Renal pelvis (tissue), 4 donors: Measurements from ENCODE around the gene SYT1. TPM values are rescaled to one million over a fixed set of nuclear protein-coding genes. Genes with fewer than 3 reads are reported as not detected.
A peak's percentile ranks its signal among the peaks of the same experiment; 100 is the strongest.
"Not testable (repeated sequence)": the region's sequence is repeated elsewhere in the genome, so short reads cannot be mapped to it uniquely, and the experiment has no call there.

Source experiments
- DNase-seq: peaks from one replicate; pipeline ENCODE4 v3.0.0-alpha.2; 2013
- polyA plus RNA-seq, 3 donors: library from polyadenylated mRNA; unstranded; fragments of 120-200 nt; gene quantifications; one replicate each; pipeline ENCODE4 v1.2.1, GENCODE V29; 2013; ENCODE audit not compliant: insufficient read length in 3 of 3

The SYT1 gene
- polyA plus RNA-seq, 3 donors = 16.4 to 19.0 (median 17.3) TPM

GRCh38 chr12:78963439-78964227 lies 99.1 kb downstream of the SYT1 start:
- DNase-seq = no peak

GRCh38 chr12:78964521-78964920 lies 99.9 kb downstream of the SYT1 start:
- DNase-seq = no peak

GRCh38 chr12:78966062-78966461 lies 101.5 kb downstream of the SYT1 start:
- no peak for DNase-seq

- DNase-seq = no peak
Measured at GRCh38 chr12:78966926-78967325, 102.4 kb downstream of the SYT1 start.

DNA sequence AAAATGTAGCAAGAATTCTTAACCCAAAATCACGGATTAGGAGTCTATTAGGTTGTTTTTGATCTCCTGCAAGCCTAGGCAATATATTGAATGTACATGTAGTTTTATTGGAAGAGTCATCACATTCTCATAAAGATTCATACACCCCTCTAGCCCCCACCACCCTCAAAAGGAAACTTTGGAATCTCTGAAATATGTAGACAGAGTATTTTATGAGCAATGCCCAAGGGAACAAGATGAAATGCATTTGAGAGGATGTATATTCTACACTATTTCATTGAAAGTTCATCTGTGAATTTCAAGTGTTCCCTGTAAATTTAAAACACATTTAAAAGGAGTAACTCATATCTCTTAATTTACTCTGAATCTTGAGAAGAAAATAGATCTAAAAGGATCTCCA lies 103.7 kb downstream of the SYT1 start:
- DNase-seq = no peak

DNA sequence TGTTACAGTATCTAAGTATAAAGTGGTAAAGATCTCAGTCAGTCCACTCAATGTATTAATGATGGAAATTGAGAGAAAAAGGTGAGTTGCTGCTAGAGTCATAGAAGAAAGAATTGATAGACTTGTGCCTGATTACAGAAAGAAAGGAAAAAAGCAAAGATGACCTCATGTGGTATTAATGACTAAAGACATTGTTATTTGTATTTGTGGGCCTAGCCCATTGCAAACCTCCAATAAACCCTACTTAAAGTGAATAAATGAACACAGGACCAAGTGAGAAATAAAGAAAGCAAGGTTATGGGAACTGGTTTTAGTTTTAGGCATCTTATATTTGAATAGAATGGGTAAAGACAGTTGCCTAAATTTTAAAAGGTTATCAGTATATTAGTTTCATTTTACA lies 105.5 kb downstream of the SYT1 start:
- DNase-seq = no peak

DNA sequence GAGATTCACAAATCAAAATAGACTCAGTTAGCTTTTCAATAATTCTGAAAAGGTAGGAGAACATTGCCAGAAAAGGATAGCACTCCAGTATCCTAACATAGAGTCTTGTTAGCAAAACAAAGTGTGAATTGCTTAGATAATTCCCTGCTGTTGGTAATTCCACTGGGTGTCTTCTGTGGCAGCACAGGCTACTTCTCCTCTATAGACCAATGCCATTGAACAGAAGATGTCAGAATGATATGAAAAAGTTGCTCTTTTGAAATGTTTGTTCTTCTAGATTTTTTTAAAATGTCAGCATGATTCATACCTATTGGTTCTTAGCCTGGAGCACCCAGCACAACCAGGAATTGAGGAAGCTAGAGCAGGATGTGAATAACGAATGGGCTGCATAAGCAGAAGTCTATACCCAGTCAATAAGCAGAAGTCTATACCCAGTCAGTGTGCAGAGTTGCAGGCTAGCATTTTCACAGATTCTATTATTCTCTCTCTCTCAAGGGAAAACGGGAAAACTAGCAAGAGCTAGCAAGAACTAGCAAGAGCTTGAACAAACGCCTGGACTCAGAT lies 112.8 kb downstream of the SYT1 start:
- no peak for DNase-seq

DNA sequence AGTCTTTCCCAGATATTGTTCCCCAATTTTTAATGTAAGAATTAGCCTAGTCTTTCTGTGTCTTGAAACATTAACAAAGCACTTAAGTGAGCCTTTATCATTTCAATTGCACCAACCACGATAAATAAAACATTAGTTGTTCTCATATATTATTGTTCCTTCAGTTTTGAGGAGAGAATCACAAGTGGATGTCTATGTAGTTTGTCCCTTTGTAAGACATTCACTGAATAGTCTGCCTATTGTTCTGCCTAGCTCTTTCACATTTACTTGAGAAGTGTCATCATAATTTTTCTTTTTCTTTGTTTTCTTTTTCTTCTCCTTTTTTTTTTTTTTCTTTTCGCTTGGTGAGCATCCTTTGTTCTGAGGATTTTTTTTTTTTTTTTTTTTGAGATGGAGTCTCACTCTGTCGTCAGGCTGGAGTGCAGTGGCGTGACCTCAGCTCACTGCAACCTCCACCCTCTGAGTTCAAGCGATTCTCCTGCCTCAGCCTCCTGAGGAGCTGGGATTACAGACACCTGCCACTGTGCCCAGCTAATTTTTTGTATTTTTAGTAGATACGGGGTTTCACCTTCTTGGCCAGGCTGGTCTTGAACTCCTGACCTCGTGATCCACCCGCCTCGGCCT lies 129.7 kb downstream of the SYT1 start:
- DNase-seq = no peak

- DNase-seq = no peak
Measured at GRCh38 chr12:79000501-79000900, 135.9 kb downstream of the SYT1 start.

GRCh38 chr12:79001404-79001803 lies 136.8 kb downstream of the SYT1 start:
- no peak for DNase-seq

DNA sequence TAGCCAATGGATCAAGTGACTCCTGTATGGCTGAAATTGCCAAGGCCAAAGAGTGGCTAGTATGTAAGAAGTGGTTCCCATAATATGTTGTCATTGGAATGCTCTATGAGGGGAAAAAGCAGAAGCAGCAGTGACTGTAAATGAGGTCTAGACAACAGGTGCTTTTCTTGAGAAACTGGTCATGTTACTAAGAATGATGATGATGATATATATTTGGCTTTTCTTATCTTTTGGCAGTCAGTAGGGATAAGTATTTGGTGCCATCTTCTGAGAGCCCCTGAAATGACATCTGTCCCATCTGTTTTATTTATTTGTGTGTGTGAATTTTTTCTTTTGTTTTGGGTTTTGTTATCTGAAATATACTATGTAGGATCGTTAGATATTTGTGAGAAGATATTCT lies 141.7 kb downstream of the SYT1 start:
- no peak for DNase-seq

DNA sequence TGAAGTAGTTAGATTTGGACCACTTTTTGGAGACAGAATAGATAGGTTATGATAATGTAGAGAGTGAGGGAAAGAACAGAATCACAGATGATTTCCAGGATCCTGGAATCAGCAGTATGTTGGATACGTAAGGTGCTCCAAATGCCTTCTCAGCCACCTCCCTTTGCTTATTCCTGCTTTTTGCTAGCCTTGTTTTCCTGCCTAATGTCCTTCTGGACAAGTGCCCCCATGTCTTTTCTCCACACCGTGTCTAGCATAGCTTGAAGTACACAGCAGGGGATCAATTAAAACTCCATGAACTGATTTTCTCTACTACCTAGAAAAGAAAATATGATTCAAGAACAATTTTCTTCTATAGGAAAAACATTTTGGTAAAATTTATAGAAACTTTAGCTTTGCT lies 144.0 kb downstream of the SYT1 start:
- no peak for DNase-seq

DNA sequence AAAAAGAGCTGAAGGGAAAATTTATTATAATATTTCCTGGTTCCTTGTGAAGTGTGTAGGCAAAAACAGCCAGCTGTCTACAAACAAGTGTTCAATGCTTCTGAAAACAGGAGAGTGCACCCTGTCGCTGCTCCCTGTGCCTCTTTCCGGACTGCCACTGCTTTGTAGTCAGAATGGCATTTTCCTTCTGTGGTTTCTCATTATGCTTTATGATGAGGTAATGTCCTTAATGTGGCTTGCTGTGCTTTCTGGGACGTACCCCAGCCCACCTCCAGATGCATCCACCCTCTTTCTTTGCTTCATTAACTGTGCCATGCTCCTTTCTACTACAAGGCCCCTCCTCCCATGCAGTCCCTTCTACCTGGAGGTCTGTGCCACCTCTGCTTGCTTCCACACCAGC lies 148.1 kb downstream of the SYT1 start:
- DNase-seq = no peak

DNA sequence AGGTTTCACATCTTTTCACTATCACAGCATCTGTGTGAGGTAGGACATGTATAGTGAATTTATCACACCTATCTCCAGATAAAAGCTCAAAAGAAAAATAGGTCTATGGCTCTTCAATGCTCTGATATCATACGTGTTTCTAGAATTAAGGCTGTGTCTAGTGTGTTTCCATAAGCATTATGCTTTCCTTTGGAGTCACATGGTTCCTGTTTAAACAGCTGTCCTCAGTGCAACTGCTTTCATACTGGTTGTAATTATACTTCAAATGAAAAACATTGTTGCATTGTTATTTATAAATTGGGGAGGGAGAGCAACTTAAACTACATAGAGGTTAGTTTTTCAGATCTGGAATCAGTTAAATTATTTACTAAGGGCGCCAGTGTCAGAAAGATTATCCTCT lies 151.6 kb downstream of the SYT1 start:
- peak; percentile 12 for DNase-seq

- no peak for DNase-seq
Measured at GRCh38 chr12:79019672-79020071, 155.1 kb downstream of the SYT1 start.

DNA sequence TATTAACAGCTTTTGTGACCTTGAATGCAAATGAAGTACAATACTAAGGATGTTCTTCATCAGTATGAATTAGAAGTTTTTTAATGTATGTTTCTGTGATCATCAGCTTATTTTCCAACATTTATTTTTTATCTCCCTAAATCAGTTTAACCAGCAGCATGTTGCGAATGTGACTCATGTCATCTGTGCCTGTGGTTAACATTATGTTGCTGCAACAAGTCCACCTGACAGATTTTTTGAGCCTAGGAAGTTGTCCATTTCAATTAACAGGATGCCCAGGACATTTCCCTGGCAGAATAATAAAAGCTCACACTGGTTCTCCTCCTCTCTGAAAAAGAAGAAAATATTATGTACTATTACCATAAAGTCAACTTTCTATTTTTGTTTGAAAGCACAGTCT lies 155.5 kb downstream of the SYT1 start:
- DNase-seq = no peak

DNA sequence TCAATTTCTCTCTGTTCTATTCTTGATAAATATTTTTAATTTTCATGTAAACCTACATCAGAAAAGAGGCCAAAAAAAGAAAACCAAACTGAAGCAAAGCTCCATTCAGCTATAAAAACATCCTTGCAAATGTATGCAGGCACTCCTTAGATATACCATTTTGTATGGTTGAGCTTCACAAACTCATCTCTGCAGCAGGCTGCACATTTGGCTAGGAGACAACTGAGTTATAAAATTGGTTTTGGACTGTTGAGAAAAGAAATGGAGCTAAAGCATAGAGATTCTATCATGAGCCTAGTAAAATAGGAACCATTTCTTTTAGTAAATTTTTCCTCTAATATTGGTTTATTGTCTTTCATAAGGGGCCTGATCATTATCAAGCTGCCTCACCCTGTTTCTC lies 156.4 kb downstream of the SYT1 start:
- no peak for DNase-seq

DNA sequence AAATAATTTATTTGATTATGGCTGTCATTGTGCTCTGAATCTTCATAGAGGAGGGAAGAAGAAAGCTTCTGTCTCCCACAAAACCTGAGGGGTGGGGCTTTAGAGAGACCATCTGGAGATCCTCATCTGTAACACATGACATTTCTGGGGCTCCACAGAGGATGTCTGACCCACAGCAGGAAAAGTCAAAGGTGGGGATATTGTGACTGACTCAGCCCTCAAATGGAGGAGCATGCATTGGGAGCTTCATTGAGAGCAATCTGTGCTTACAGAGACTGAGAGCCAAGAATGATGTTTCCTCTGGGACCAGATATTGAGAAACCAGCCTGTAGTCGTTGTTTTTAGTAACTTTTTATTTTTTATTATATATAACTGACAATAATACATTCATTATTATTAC lies 158.7 kb downstream of the SYT1 start:
- no peak for DNase-seq

DNA sequence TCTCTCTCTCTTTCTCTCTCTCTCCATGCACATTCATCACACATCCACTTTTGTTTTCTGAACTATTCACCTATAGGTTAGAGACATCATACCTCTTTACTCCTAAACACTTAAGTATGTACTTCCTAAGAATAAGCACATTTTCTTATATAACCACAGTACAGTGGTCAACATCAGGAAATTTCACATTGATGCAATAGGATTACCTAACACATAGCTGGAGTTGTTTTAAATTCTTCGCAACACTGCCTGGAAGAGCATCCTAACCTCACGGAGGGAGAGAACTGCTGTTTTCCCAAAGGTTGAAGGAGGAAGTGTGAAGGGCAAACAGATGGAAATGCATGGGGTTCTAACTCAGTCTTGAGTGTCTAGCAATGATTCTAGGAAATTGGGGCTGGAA lies 159.2 kb downstream of the SYT1 start:
- no peak for DNase-seq

- DNase-seq = no peak
Measured at GRCh38 chr12:79033788-79034187, 169.2 kb downstream of the SYT1 start.

DNA sequence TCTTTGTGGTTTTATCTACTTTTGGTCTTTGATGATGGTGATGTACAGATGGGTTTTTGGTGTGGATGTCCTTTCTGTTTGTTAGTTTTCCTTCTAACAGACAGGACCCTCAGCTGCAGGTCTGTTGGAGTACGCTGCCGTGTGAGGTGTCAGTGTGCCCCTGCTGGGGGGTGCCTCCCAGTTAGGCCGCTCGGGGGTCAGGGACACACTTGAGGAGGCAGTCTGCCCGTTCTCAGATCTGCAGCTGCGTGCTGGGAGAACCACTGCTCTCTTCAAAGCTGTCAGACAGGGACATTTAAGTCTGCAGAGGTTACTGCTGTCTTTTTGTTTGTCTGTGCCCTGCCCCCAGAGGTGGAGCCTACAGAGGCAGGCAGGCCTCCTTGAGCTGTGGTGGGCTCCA lies 180.2 kb downstream of the SYT1 start:
- DNase-seq = not testable (repeated sequence)

- not testable (repeated sequence) for DNase-seq
Measured at GRCh38 chr12:79045149-79045703, 180.7 kb downstream of the SYT1 start.

GRCh38 chr12:79046021-79046420 lies 181.4 kb downstream of the SYT1 start:
- DNase-seq = no peak
